HG03469 (cell line): Measurements from ENCODE around the gene ACAD10.
A peak's percentile ranks its signal among the peaks of the same experiment; 100 is the strongest.
"Not testable (repeated sequence)": the region's sequence is repeated elsewhere in the genome, so short reads cannot be mapped to it uniquely, and the experiment has no call there.

Source experiments
- ATAC-seq: cut with Tn5 transposase; IDR thresholded peaks from one replicate; pipeline ENCODE4 v1.9.1; 2021; ENCODE audit warnings: mild to moderate bottlenecking, moderate library complexity, moderate number of reproducible peaks; ENCODE audit not compliant: unreplicated experiment

ACAD10 gene

GRCh38 chr12:111685811-111686573 is at the start of gene ACAD10, which contains the start of gene BRAP:
ACAD10 (plus strand) TSS chr12:111686053; CDS start chr12:111692710, 6,657 bp downstream.
BRAP (minus strand) TSS chr12:111685956; CDS start chr12:111685792, 164 bp downstream.
- ATAC-seq = peak; percentile 74

- no peak for ATAC-seq
Measured at GRCh38 chr12:111636209-111636945, 49.5 kb upstream of the ACAD10 start.

- ATAC-seq = no peak
Measured at GRCh38 chr12:111638556-111638955, 47.3 kb upstream of the ACAD10 start.

- ATAC-seq = no peak
Measured at GRCh38 chr12:111640506-111640905, 45.3 kb upstream of the ACAD10 start.

GRCh38 chr12:111642681-111643426 is 43.0 kb upstream of the ACAD10 start:
- ATAC-seq = no peak

GRCh38 chr12:111643427-111643826 is 42.4 kb upstream of the ACAD10 start:
- ATAC-seq = no peak

- no peak for ATAC-seq
Measured at GRCh38 chr12:111645433-111645832, 40.4 kb upstream of the ACAD10 start.

- ATAC-seq = no peak
Measured at GRCh38 chr12:111650912-111651311, 34.9 kb upstream of the ACAD10 start.

- ATAC-seq = not testable (repeated sequence)
Measured at GRCh38 chr12:111652530-111652929, 33.3 kb upstream of the ACAD10 start.

GRCh38 chr12:111653596-111653995 is 32.3 kb upstream of the ACAD10 start:
- no peak for ATAC-seq

- ATAC-seq = no peak
Measured at GRCh38 chr12:111655356-111655755, 30.5 kb upstream of the ACAD10 start.

- ATAC-seq = no peak
Measured at GRCh38 chr12:111656016-111656415, 29.8 kb upstream of the ACAD10 start.

GRCh38 chr12:111664499-111664898 is 21.4 kb upstream of the ACAD10 start:
- no peak for ATAC-seq

- no peak for ATAC-seq
Measured at GRCh38 chr12:111664961-111665865, 20.6 kb upstream of the ACAD10 start.

- no peak for ATAC-seq
Measured at GRCh38 chr12:111672822-111673381, 13.0 kb upstream of the ACAD10 start.

GRCh38 chr12:111673503-111673902 is 12.3 kb upstream of the ACAD10 start:
- no peak for ATAC-seq

- no peak for ATAC-seq
Measured at GRCh38 chr12:111677186-111677585, 8.7 kb upstream of the ACAD10 start.

- ATAC-seq = not testable (repeated sequence)
Measured at GRCh38 chr12:111684485-111685198, 1.2 kb upstream of the ACAD10 start.

GRCh38 chr12:111685322-111685810 is 487 bp upstream of the ACAD10 start:
- ATAC-seq = peak; percentile 3
